ENCODE measurements around the gene PACSIN2.
"Not testable (repeated sequence)": the region's sequence is repeated elsewhere in the genome, so short reads cannot be mapped to it uniquely, and the experiment has no call there.

PACSIN2 gene

GRCh38 chr22:42991010-42991651, 23.8 kb downstream of the PACSIN2 start:
- peak; percentile 46 for DNase-seq (ENCODE audit: low spot score)

GRCh38 chr22:42990131-42990838, 24.7 kb downstream of the PACSIN2 start:
- DNase-seq (ENCODE audit: low spot score): peak; percentile 88

GRCh38 chr22:42986115-42986514, 28.8 kb downstream of the PACSIN2 start:
- no peak for DNase-seq (ENCODE audit: low spot score)

- no peak for DNase-seq (ENCODE audit: low spot score)
These were observed 29.4 kb downstream of the PACSIN2 start for GRCh38 chr22:42985531-42985905.

GRCh38 chr22:42984814-42985530, 30.0 kb downstream of the PACSIN2 start:
- DNase-seq (ENCODE audit: low spot score): no peak

- DNase-seq (ENCODE audit: low spot score): no peak
These were observed 30.6 kb downstream of the PACSIN2 start for GRCh38 chr22:42984397-42984796.

- no peak for DNase-seq (ENCODE audit: low spot score)
These were observed 31.5 kb downstream of the PACSIN2 start for GRCh38 chr22:42983470-42983869.

- DNase-seq (ENCODE audit: low spot score): no peak
These were observed 35.3 kb downstream of the PACSIN2 start for GRCh38 chr22:42979606-42980005.

GRCh38 chr22:42978453-42979103, 36.4 kb downstream of the PACSIN2 start:
- peak; percentile 60 for DNase-seq (ENCODE audit: low spot score)

GRCh38 chr22:42977569-42977968, 37.4 kb downstream of the PACSIN2 start:
- no peak for DNase-seq (ENCODE audit: low spot score)

GRCh38 chr22:42976217-42976933, 38.6 kb downstream of the PACSIN2 start:
- DNase-seq (ENCODE audit: low spot score): no peak

- DNase-seq (ENCODE audit: low spot score): no peak
These were observed 40.7 kb downstream of the PACSIN2 start for GRCh38 chr22:42974223-42974622.

- DNase-seq (ENCODE audit: low spot score): no peak
These were observed 41.4 kb downstream of the PACSIN2 start for GRCh38 chr22:42973536-42973881.

- DNase-seq (ENCODE audit: low spot score): no peak
These were observed 42.1 kb downstream of the PACSIN2 start for GRCh38 chr22:42972649-42973535.

- DNase-seq (ENCODE audit: low spot score): not testable (repeated sequence)
These were observed 43.5 kb downstream of the PACSIN2 start for GRCh38 chr22:42971473-42971860.

GRCh38 chr22:42970029-42970428, 44.9 kb downstream of the PACSIN2 start:
- DNase-seq (ENCODE audit: low spot score): no peak

- peak; percentile 71 for DNase-seq (ENCODE audit: low spot score)
These were observed 45.5 kb downstream of the PACSIN2 start for GRCh38 chr22:42969348-42969975.

- peak; percentile 78 for DNase-seq (ENCODE audit: low spot score)
These were observed 47.0 kb downstream of the PACSIN2 start for GRCh38 chr22:42967933-42968332.

GRCh38 chr22:42967005-42967404, 47.9 kb downstream of the PACSIN2 start:
- no peak for DNase-seq (ENCODE audit: low spot score)

- DNase-seq (ENCODE audit: low spot score): peak; percentile 27
These were observed 48.5 kb downstream of the PACSIN2 start for GRCh38 chr22:42966497-42966896.
